ENCODE data around the gene COMMD8.

GRCh38 chr4:47469951-47470350 lies 6.4 kb upstream of the COMMD8 start:
- TF ChIP-seq EZH2phosphoT487 (IDR thresholded peaks at IDR 0.05; ENCODE audit: low read length): no peak
- no peak for TF ChIP-seq EZH2 (optimal IDR thresholded peaks at IDR 0.05; ENCODE audit: low read depth, low read length)
- no peak for TF ChIP-seq CTCF (IDR thresholded peaks at IDR 0.05; ENCODE audit: low read length)

Measured in MM.1S (cell line).